T-helper 22 cell (primary cell): ENCODE data around the gene PITHD1.
A peak's percentile ranks its signal among the peaks of the same experiment; 100 is the strongest.
"Not testable (repeated sequence)": the region's sequence is repeated elsewhere in the genome, so short reads cannot be mapped to it uniquely, and the experiment has no call there.

Experiments used
- DNase-seq: peaks from one replicate; pipeline ENCODE4 v3.0.0-alpha.2; 2020; ENCODE audit warnings: low read depth

PITHD1 gene, protein sequence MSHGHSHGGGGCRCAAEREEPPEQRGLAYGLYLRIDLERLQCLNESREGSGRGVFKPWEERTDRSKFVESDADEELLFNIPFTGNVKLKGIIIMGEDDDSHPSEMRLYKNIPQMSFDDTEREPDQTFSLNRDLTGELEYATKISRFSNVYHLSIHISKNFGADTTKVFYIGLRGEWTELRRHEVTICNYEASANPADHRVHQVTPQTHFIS

DNA sequence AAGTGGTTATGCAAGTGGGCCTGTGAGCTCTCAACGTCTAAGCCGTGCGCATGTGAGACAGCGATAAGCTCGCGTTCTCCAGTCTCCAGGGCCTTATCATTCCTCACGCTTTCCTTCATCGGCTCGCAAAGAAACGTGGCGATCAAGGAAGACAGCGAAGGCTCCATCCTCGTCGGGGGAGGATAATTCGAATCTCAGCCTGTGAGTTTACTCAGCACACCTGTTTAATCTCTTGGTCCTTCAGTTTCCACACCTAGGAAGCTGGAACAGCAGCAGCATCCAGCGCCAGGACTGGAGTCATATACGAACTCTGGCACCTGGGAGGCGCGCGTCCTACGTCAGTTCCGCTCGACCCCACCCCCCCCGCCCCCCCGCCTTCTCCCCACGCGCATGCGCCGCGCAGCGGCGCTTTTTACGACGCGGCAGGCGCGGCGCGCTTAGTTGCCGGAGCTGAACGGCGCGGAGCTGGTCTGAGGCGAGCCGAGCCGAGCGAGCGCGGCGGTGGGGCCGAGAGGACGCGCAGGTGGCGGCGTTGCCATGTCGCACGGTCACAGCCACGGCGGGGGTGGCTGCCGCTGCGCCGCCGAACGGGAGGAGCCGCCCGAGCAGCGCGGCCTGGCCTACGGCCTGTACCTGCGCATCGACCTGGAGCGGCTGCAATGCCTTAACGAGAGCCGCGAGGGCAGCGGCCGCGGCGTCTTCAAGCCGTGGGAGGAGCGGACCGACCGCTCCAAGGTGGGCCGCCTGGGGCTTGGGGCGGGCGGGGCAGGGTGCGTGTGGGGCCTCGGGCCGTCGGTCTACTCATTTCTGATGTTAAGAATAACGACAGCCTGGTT, at the start of gene PITHD1:
TSS of gene PITHD1 (plus strand) at position 440 of the 836 bp plus-strand sequence. CDS start at position 538, 98 bp downstream.
- peak; percentile 71 for DNase-seq

DNA sequence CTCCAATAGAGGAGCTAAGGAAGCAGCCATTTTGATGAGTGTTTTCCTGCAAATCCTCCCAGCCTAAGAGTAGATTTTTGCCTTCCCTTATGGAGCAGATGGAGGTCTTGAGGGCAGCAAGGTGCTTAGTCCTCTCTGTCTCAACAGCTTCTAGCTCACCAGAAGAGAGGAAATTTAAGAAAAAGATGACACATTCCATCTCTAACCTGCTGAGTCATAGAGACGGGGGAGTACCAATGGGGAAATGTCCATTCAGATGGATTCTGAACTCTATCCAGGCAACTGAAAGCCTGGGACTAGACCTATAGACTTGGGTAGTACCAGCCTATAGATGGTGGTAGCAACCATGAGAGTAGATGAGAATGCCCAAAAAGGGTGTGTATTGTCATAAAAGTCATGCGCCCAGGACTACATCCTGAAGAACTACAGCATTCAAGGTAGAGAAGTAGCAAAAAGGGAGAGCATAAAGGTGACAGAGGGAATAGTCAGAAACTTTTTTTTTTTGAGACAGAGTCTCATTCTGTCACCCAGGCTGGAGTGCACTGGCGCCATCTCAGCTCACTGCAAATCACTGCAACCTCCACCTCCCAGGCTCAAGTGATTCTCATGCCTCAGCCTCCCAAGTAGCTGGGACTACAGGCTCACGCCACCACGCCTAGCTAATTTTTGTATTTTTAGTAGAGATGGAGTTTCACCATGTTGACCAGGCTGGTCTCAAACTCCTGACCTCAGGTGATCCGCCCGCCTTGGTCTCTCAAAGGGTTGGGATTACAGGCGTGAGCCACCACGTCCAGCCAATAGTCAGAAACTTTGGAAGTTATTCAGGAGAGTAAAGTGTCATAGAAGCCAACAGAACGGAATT, 45.6 kb upstream of the PITHD1 start:
- DNase-seq, result no peak

DNA sequence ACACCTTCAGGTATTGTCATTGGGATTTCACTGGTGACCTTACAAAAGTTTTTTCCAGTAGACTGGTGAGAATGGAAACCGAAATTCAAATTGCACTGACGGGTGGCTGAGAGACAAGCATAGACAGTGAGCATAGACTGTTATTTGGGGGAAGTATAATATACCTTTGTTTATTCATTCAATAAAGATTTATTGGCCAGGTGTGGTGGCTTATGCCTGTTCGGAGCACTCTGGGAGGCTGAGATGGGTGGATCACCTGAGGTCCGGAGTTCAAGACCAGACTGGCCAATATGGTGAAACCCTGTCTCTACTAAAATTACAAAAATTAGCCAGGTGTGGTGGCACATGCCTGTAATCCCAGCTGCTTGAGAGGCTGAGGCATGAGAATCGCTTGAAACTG, 44.9 kb upstream of the PITHD1 start:
- DNase-seq, result not testable (repeated sequence)

DNA sequence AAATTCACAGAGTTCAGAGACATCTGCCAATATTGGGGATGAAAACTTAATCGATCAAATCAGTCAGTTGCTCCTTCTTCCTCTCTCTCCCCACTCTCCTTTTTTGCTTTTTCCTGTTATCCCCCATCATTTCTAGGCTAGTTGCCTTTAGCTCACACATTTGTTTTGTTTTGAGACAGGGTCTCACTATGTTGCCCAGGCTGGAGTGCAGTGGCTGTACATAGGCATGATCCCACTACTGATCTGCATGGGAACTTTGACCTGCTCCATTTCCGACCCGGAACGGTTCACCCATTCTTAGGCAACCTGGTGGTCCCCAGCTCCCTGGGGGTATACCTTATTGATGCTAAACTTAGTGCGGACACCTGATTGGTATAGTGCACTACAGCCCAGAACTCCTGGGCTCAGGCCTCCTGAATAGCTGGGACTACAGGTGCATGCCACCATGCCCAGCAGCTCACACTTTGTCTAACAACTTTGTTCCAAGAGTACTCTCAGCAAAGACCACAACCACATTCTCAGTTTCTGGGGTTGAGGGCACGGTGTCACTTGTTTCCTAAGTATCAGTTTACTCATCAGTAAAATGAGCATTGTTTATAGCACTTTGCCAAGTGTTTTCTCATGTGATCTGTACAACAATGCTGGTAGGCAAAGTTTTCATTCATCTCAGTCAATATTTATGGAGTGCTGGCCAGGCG, 41.6 kb upstream of the PITHD1 start:
- DNase-seq, result no peak

DNA sequence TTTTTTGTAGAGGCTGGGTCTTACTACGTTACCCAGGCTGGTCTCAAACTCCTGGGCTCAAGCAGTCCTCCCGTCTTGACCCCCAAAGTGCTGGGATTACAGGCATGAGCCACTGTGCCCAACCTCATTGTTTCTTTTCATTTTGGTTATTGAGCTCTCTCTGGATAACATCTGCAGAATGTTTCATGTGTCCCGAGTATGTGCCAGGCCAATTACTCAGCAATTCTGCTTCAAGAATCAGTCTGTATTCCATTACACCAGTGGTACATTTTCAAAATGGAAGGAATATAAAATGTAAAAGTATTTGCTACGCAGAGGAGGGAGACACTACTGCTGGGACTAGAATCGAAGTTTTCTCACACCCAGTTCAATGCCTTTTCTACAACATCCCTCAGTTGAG, 36.6 kb upstream of the PITHD1 start:
- DNase-seq, result no peak

DNA sequence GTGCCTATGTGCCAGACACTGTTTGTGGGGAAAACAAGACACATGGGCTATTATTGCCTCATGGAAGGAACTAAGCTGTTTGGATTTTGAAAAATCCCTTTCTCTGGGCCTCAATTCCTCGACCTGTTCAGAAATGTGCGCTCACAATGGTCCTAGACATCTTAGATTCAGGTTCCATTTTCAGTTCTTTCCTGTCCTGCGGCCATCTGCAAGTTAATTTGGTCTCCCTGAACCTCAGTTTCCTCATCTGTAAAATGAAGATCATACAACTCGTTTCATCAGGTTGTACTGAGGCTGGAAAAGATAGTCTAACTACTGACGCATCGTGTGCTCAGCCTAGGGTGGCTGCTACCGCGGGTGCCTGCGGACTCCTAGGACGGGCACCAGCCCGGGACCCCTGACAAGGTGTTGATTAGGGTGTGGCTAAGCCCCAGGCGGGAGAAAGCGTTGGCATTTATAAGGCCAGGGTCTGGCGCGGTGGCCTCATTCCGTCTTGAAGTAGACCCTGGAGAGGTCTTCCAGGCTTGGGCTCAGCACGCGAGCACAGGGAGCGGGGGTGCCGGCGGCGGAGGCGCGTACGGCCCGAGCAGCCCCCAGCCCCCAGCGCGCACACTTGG, 35.4 kb upstream of the PITHD1 start:
- no peak for DNase-seq

DNA sequence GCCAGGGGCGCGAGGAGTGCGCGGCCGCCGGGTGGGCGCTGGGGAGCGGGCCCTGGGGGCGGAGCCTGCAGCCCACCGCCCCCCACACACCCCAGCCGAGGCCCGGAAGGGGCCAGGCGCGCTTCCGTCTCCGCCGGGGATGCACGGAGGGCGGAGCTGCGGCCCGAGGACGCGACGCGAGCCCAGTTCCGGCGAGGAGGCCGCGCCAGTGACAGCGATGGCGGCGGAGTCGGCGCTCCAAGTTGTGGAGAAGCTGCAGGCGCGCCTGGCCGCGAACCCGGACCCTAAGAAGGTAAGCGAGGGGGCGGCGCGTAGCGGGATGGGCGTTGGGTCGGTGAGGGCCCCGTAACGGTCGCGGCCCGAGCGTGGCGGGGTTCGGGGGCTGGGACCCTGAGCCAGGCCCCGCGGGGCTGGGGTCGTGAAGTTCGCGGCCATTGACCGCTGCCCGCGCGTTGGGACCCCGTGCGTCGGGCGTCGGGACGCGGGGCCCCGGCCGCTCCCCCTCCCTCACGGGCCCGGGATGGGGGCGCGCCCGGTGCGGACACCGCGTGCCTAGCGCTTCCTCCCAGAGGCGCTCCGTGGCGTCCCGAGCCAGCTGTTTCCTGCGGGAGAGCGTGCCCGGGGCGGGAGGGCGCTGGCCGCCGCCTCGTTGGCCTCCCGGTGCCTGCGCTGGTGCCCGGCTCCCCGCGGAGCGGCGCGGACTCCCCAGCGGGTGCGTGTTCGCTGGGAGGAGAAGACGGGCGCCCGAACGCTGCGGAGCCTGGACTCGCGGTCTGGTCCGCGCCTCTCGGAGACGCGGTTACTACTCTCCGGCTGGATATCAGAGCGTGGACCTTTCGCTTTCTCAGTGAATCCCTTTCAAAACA, 34.7 kb upstream of the PITHD1 start, which contains the start of gene ELOA:
TSS of gene ELOA (plus strand) at position 185 of the 866 bp plus-strand sequence. CDS start at position 218, 33 bp downstream.
- DNase-seq, result peak; percentile 66

DNA sequence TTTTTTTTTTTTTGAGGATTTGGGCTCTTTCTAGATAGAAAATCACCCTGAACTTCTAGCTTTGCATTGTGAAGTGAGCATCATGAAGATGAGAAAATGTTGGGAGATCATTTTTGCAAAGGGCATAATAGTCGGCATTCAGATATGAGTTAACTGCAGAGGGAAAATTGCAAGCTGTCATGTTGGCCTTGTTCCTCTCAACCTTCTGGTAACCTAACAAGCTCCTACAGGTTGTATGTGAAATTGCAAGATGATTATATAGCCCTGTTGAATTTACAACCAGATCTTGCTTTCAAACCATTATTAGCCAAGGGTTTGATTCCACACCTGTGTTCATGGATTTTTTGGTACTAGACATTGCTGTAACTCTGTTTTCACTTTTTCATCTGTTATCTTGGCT, 32.7 kb upstream of the PITHD1 start:
- no peak for DNase-seq

DNA sequence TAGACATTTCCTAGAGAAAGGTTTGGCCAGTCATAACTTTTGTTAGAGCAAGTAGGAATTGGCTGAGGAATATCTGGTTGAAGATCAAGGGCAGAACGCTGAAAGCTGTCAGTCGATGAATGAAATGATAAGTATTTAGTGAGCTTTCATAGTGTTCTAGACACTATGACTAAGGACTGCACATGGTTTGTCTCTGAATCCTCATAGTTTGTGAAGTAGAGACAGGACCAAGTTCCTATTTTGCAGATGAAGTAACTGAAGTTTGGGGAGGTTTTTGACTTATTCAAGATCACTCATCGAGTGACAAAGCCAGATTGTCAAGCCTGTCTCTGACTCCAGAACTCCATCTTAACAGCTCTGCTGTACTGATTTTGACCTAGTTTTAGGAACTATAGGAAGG, 30.2 kb upstream of the PITHD1 start:
- no peak for DNase-seq

DNA sequence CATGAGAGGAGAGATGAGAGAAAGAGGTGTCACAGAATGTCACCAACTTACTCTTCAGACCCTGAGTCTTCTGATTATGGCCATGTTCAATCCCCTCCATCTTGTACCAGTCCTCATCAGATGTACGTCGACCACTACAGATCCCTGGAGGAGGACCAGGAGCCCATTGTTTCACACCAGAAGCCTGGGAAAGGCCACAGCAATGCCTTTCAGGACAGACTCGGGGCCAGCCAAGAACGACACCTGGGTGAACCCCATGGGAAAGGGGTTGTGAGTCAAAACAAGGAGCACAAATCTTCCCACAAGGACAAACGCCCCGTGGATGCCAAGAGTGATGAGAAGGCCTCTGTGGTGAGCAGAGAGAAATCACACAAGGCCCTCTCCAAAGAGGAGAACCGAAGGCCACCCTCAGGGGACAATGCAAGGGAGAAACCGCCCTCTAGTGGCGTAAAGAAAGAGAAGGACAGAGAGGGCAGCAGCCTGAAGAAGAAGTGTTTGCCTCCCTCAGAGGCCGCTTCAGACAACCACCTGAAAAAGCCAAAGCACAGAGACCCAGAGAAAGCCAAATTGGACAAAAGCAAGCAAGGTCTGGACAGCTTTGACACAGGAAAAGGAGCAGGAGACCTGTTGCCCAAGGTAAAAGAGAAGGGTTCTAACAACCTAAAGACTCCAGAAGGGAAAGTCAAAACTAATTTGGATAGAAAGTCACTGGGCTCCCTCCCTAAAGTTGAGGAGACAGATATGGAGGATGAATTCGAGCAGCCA, 27.0 kb upstream of the PITHD1 start:
- no peak for DNase-seq

DNA sequence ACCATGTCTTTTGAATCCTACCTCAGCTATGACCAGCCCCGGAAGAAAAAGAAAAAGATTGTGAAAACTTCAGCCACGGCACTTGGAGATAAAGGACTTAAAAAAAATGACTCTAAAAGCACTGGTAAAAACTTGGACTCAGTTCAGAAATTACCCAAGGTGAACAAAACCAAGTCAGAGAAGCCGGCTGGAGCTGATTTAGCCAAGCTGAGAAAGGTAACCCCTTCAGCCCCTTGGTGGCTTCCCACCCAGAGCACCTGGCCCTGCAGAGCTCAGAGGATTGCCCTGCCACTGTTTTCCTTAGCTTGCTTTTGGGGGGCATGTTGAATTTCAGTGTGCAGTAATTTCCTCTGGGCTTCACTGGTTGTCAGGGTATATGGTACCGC, 26.4 kb upstream of the PITHD1 start:
- no peak for DNase-seq

DNA sequence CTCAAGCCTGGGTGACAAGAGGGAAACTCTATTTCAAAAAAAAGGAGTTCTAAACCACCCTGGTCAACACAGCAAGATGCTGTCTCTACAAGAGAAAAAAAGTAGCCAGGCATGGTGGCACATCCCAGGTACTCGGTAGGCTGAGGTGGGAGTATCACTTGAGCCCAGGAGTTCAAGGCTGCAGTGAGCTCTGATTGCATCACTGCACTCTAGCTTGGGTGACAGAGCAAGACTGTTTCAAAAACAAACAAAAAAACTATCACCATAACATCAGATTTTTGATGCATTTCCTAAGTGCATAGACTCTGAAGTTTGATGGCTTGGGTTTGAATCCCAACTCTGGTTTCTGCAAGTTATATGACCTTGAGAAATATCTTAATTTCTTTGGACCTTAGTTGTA, 25.3 kb upstream of the PITHD1 start:
- no peak for DNase-seq

DNA sequence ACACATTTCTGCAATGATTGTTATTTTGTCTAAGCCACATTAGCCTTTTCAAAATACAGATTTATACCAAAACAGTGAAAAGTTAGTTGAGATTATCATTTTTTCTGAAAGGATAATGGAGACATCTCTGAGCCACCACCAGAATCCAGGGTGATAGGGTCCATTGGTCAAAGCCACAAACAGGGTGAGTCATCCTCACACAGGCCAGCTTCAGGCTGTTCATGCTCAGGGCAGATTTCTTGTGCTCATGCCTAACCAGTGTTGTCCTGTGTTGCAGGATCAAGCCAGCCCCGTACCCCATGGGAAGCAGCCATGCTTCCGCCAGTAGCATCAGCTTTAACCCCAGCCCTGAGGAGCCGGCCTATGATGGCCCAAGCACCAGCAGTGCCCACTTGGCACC, 21.5 kb upstream of the PITHD1 start:
- no peak for DNase-seq

DNA sequence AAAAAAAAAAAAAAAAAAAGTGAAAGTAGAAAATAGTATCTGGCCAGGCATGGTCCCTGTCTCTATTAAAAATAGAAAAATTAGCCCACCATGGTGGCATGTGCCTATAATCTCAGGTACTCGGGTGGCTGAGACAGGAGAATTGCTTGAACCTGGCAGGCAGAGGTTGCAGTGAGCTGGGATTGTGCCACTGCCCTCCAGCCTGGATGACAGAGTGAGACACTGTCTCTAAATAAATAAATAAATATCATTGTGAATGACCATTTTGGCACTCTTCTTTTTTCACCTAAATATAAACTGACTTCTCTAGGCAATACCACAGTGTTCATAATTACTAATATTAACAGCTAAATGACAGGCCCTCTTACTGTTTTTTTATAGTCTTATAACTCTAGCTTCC, 20.4 kb upstream of the PITHD1 start:
- no peak for DNase-seq

DNA sequence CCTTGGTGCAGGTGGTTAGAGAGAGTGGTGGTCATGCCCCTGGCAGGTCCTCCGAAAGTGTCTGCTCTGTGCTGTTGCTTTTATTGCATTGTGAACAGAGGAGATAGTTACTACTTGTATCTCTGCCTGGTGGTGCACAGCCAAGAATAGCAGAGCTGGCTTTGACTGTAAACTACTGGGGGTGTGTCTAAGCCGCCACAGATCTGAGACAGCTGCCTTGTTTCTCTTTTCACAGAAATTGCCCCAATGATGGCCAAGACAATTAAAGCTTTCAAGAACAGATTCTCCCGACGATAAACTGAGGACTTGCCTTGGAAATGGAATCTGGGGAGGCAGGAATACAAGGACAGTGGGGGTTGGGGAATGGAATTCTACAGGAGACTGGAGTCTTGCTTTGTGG, 18.9 kb upstream of the PITHD1 start:
- no peak for DNase-seq

DNA sequence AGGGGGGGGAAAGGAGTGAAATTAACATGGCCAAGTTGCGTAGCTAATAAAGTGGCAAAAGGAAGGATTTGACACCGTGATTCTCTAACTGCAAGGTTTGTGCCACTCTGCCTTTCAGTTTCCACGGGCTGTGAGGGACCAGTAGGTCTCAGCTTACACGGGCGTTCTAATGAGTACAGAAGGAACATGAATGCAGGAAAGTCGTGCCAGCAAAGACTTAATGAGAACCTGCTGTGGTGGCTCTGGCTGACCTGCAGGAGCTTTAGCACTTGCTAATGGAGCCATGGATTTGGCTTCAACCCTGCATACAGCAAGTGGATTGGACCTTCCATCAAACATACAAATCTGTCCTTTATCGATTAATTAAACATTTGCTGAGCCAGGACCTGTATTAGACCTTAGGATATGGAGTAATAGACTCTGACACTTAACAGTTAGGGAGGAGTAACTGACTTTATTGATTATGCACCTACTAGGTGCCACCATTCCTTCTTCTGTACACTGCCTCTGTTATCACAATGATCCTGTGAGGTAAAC, 15.1 kb upstream of the PITHD1 start:
- no peak for DNase-seq

DNA sequence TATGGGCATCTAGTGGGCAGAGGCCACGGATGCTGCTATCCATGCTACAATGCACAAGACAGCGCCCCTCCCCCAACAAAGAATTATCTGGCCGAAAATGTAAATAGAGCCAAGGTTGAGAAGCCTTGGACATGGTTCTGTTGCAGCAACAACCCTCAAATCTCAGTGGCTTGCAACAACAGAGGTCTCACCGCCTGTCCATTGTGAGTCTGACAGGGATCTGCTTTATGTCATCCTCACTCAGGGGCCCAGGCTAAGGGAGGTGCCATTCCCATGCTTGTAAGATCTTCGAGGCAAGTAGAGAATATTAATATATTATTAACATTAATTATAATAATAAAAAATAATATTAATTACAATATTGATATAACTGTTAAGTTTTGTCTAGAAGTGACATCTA, 9.5 kb upstream of the PITHD1 start:
- DNase-seq, result no peak

DNA sequence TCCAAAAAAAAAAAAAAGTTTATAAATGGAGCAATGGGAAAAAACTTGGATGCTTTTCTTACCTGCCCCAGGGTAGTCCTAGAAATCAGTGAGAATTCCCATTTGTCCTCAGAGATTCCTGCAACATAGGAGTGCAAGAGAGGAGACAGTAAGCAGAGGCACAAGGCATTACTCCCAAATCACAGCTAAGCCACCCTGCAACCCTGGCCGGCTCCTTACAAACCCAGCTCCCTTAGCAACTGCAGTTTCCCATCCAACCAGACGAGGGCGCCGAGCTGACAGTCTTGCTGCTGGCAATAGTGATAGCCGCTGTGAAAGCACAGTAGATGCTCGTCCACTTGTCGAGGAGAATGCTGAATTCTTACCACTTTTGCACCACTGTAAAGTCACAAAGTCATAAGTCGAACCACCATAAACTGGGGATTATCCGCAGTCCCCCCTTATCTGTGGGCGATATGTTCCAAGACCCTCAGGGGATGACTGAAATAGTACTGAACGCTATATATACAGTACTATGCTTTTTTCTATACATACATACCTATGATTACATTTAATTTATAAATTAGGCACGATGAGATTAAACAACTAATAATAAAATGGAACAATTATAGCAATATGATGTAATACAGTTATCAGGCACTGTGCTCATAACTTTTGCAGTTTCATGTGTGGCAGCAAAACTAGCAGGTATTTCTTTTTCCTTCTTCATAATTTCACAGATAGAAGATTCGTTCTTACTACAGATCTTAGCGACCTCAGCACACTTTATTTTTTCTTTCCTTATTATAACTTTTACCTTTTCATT, 6.0 kb upstream of the PITHD1 start:
- peak; percentile 61 for DNase-seq

DNA sequence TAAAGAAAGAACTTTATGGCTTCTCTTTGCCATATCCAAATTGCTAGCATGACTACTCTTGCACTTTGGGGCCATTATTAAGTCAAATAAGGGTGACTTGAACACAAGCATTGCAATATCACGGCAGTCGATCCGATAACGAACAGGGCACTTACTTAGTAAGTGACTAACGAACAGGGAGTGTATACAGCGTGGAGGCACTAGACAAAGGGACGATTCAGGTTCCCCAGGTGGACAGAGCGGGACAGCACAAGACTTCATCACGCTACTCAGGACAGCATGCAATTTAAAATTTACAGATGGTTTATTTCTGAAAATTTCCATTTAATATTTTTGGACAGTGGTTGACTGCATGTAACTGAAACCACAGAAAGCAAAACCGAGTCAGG, 5.4 kb upstream of the PITHD1 start:
- DNase-seq, result no peak
